Stimulated activated CD4-positive, alpha-beta T cell treated with anti-CD3 and anti-CD28 coated beads, Interleukin-15, amount 100 ng/mL, for 1 hour (primary cell): Measurements from ENCODE around the gene C2orf66.

Experiments
- DNase-seq, 2 donors: peaks; one replicate each; pipeline ENCODE4 v3.0.0-alpha.2; 2020; ENCODE audit warnings: low read depth in 1 of 2, low spot score in 1 of 2

The C2orf66 gene

GRCh38 chr2:196809260-196809659 lies at the start of gene C2orf66:
C2orf66 (minus strand) TSS chr2:196809355; CDS start chr2:196809336, 19 bp downstream.
- no peak for DNase-seq

- DNase-seq = no peak
Observed at GRCh38 chr2:196854629-196855028, 45.5 kb upstream of the C2orf66 start.

GRCh38 chr2:196853301-196854087 lies 44.3 kb upstream of the C2orf66 start:
- DNase-seq = no peak

GRCh38 chr2:196851088-196851487 lies 41.9 kb upstream of the C2orf66 start:
- DNase-seq = no peak

- DNase-seq = no peak
Observed at GRCh38 chr2:196849895-196850294, 40.7 kb upstream of the C2orf66 start.

GRCh38 chr2:196846295-196846694 lies 37.1 kb upstream of the C2orf66 start:
- no peak for DNase-seq

GRCh38 chr2:196845371-196845770 lies 36.2 kb upstream of the C2orf66 start:
- no peak for DNase-seq

GRCh38 chr2:196840171-196840570 lies 31.0 kb upstream of the C2orf66 start:
- no peak for DNase-seq

GRCh38 chr2:196839574-196839973 lies 30.4 kb upstream of the C2orf66 start:
- DNase-seq = no peak

- no peak for DNase-seq
Observed at GRCh38 chr2:196836440-196836839, 27.3 kb upstream of the C2orf66 start.

- DNase-seq = no peak
Observed at GRCh38 chr2:196830701-196831100, 21.5 kb upstream of the C2orf66 start.

GRCh38 chr2:196827356-196827755 lies 18.2 kb upstream of the C2orf66 start:
- no peak for DNase-seq

GRCh38 chr2:196823750-196824522 lies 14.8 kb upstream of the C2orf66 start:
- no peak for DNase-seq

- DNase-seq = no peak
Observed at GRCh38 chr2:196821195-196821594, 12.0 kb upstream of the C2orf66 start.

- no peak for DNase-seq
Observed at GRCh38 chr2:196808083-196808665, 981 bp downstream of the C2orf66 start.

GRCh38 chr2:196804381-196804780 lies 4.8 kb downstream of the C2orf66 start:
- DNase-seq = no peak

GRCh38 chr2:196802401-196802800 lies 6.8 kb downstream of the C2orf66 start:
- no peak for DNase-seq

GRCh38 chr2:196801674-196802261 lies 7.4 kb downstream of the C2orf66 start:
- DNase-seq = no peak

GRCh38 chr2:196798980-196799379 lies 10.2 kb downstream of the C2orf66 start:
- no peak for DNase-seq

- no peak for DNase-seq
Observed at GRCh38 chr2:196792865-196793264, 16.3 kb downstream of the C2orf66 start.

- DNase-seq = no peak
Observed at GRCh38 chr2:196783431-196784094, 25.6 kb downstream of the C2orf66 start.
